ENCODE measurements around the gene BBS1.

BBS1 gene

GRCh38 chr11:66559142-66559865 is 48.9 kb downstream of the BBS1 start:
- Histone ChIP-seq H3K4me3 (ENCODE audit: control insufficient read depth in 1 of 7, extremely low read depth in 1 of 7, insufficient read depth in 4 of 7, low read depth in 2 of 7, low read length in 6 of 7) (peak overlapping the region in 1 of 7 experiments; percentile 16), H3K36me3 (ENCODE audit: control insufficient read depth in 4 of 4, insufficient read depth in 4 of 4, low read length in 3 of 4) (peaks cover 0 to 8% (median 2%) of the 10 kb centered on the region in 4 experiments), H3K27me3 (replicated peaks in 2 of 5; ENCODE audit: control insufficient read depth in 4 of 5, insufficient read depth in 5 of 5, low read length in 4 of 5) (peaks cover 0 to 18% (median 9%) of the 10 kb centered on the region in 5 experiments), H3K4me1 (ENCODE audit: control extremely low read depth in 1 of 4, control insufficient read depth in 4 of 4, insufficient read depth in 4 of 4, low read length in 3 of 4) (peaks cover 0 to 4% (median 2%) of the 10 kb centered on the region in 4 experiments), H3K27ac (ENCODE audit: insufficient read depth in 1 of 2, low read depth in 1 of 2, low read length in 2 of 2, poor library complexity in 1 of 2, severe bottlenecking in 2 of 2) (no peak overlapping the region), H3K9me3 (ENCODE audit: control extremely low read depth in 1 of 5, control insufficient read depth in 4 of 5, insufficient read depth in 2 of 5, low read depth in 1 of 5, low read length in 4 of 5) (no peaks in the 10 kb centered on the region)
- ChIA-PET POLR2A (interaction anchor here (0.5 kb wide), 1 partner anchor 19 kb away, joined by 3 read pairs; no protein-coding TSS in a partner anchor), CTCF (interaction anchor here (0.8 to 1.8 kb wide), 3 partner anchors 8 to 14 kb away, joined by 3 to 5 read pairs (median 4); partner anchors contain the start of genes CTSF and ZDHHC24)
- DNase-seq = peak; percentile 43 to 71 (median 64)
- 17% methylated on average over 32 of the region's 50 CpGs for WGBS (ENCODE audit: insufficient coverage)

- Histone ChIP-seq H3K4me1 (ENCODE audit: control extremely low read depth in 1 of 4, control insufficient read depth in 4 of 4, insufficient read depth in 4 of 4, low read length in 3 of 4) (peaks cover 0 to 4% (median 2%) of the 10 kb centered on the region in 4 experiments), H3K36me3 (ENCODE audit: control insufficient read depth in 4 of 4, insufficient read depth in 4 of 4, low read length in 3 of 4) (peaks cover 0 to 12% (median 2%) of the 10 kb centered on the region in 4 experiments), H3K4me3 (ENCODE audit: control insufficient read depth in 1 of 7, extremely low read depth in 1 of 7, insufficient read depth in 4 of 7, low read depth in 2 of 7, low read length in 6 of 7) (no peak overlapping the region), H3K27ac (ENCODE audit: insufficient read depth in 1 of 2, low read depth in 1 of 2, low read length in 2 of 2, poor library complexity in 1 of 2, severe bottlenecking in 2 of 2) (no peak overlapping the region), H3K27me3 (replicated peaks in 2 of 5; ENCODE audit: control insufficient read depth in 4 of 5, insufficient read depth in 5 of 5, low read length in 4 of 5) (peaks cover 0 to 18% (median 9%) of the 10 kb centered on the region in 5 experiments), H3K9me3 (ENCODE audit: control extremely low read depth in 1 of 5, control insufficient read depth in 4 of 5, insufficient read depth in 2 of 5, low read depth in 1 of 5, low read length in 4 of 5) (no peaks in the 10 kb centered on the region)
- WGBS (ENCODE audit: insufficient coverage) = 91% methylated on average over 20 of the region's 27 CpGs
- POLR2A ChIA-PET = interaction anchor here (0.5 to 0.9 kb wide), 2 partner anchors 12 to 18 kb away, joined by 3 read pairs; no protein-coding TSS in a partner anchor
- DNase-seq = no peak
- CTCF ChIA-PET = interaction anchor here (1.6 to 1.8 kb wide), 2 partner anchors 9 to 14 kb away, joined by 4 to 5 read pairs; partner anchors contain the start of genes CTSF and ZDHHC24
Measured at GRCh38 chr11:66559866-66560676, 49.6 kb downstream of the BBS1 start.

DNA sequence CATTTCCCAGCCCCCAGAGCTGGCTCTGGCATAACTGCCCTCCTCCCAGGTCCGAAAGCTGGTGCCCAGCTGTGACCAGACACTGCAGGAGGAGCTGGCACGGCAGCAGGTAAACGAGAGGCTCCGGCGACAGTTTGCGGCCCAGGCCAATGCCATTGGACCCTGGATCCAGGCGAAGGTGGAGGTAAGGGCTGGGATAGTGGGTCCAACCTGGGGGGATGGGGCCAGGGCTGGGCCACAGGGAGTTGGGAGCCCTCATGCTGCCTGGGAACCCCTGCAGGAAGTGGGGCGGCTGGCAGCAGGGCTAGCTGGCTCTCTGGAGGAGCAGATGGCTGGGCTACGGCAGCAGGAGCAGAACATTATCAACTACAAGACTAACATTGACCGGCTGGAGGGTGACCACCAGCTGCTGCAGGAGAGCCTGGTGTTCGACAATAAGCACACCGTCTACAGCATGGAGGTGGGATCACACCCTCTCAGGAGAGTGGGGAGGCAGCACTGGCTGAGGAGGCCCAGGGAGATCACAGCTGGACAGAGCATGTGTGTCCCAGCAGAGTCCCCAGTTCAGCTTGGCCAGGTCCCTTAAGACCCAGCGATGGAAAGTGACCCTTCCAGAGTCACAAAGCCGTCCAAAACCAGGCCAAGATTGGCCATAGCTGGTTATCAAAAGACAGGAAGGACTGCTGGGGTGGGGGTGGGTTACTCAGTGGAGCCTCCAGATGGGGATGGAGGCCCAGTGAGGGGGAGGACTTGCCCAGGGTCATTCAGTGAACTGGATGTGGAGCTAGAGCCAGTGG is 50.9 kb downstream of the BBS1 start:
- POLR2A ChIA-PET = no interaction called here
- Histone ChIP-seq H3K9me3 (ENCODE audit: control extremely low read depth in 1 of 5, control insufficient read depth in 4 of 5, insufficient read depth in 2 of 5, low read depth in 1 of 5, low read length in 4 of 5) (no peaks in the 10 kb centered on the region), H3K36me3 (ENCODE audit: control insufficient read depth in 4 of 4, insufficient read depth in 4 of 4, low read length in 3 of 4) (peaks cover 0 to 20% (median 5%) of the 10 kb centered on the region in 4 experiments), H3K27ac (ENCODE audit: insufficient read depth in 1 of 2, low read depth in 1 of 2, low read length in 2 of 2, poor library complexity in 1 of 2, severe bottlenecking in 2 of 2) (no peak overlapping the region), H3K27me3 (replicated peaks in 2 of 5; ENCODE audit: control insufficient read depth in 4 of 5, insufficient read depth in 5 of 5, low read length in 4 of 5) (peaks cover 0 to 18% (median 6%) of the 10 kb centered on the region in 5 experiments), H3K4me3 (ENCODE audit: control insufficient read depth in 1 of 7, extremely low read depth in 1 of 7, insufficient read depth in 4 of 7, low read depth in 2 of 7, low read length in 6 of 7) (no peak overlapping the region), H3K4me1 (ENCODE audit: control extremely low read depth in 1 of 4, control insufficient read depth in 4 of 4, insufficient read depth in 4 of 4, low read length in 3 of 4) (peaks cover 0 to 4% (median 2%) of the 10 kb centered on the region in 4 experiments)
- DNase-seq = no peak
- CTCF ChIA-PET = interaction anchor here (0.8 to 1.7 kb wide), 3 partner anchors 11 to 117 kb away, joined by 3 to 5 read pairs (median 4); partner anchors contain the start of gene ZDHHC24
- 95% methylated on average over 13 of the region's 14 CpGs for WGBS (ENCODE audit: insufficient coverage)

DNA sequence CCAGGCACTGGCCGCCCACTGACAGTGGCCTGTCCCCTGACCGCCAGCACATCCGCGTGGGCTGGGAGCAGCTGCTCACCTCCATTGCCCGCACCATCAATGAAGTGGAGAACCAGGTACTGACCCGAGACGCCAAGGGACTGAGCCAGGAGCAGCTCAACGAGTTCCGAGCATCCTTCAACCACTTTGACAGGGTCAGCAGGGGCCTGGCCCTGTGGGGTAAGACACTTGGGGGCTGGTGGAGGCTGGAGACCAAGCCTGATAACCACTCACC is 51.5 kb downstream of the BBS1 start:
- POLR2A ChIA-PET = interaction anchor here (0.7 kb wide), 1 partner anchor 42 kb away, joined by 4 read pairs; no protein-coding TSS in a partner anchor
- peaks cover 0 to 20% (median 5%) of the 10 kb centered on the region in 4 experiments for H3K36me3 ChIP-seq (ENCODE audit: control insufficient read depth in 4 of 4, insufficient read depth in 4 of 4, low read length in 3 of 4)
- H3K27ac ChIP-seq (ENCODE audit: insufficient read depth in 1 of 2, low read depth in 1 of 2, low read length in 2 of 2, poor library complexity in 1 of 2, severe bottlenecking in 2 of 2) = no peak overlapping the region
- H3K4me1 ChIP-seq (ENCODE audit: control extremely low read depth in 1 of 4, control insufficient read depth in 4 of 4, insufficient read depth in 4 of 4, low read length in 3 of 4) = peaks cover 0 to 4% (median 2%) of the 10 kb centered on the region in 4 experiments
- no peaks in the 10 kb centered on the region for H3K9me3 ChIP-seq (ENCODE audit: control extremely low read depth in 1 of 5, control insufficient read depth in 4 of 5, insufficient read depth in 2 of 5, low read depth in 1 of 5, low read length in 4 of 5)
- 94% methylated on average over 8 of the region's 9 CpGs for WGBS (ENCODE audit: insufficient coverage)
- H3K4me3 ChIP-seq (ENCODE audit: control insufficient read depth in 1 of 7, extremely low read depth in 1 of 7, insufficient read depth in 4 of 7, low read depth in 2 of 7, low read length in 6 of 7) = no peak overlapping the region
- CTCF ChIA-PET = interaction anchor here (1.7 to 2.1 kb wide), 2 partner anchors 16 kb away, joined by 4 to 11 read pairs; partner anchors contain the start of gene ZDHHC24
- DNase-seq = no peak
- peaks cover 0 to 18% (median 6%) of the 10 kb centered on the region in 5 experiments for H3K27me3 ChIP-seq (replicated peaks in 2 of 5; ENCODE audit: control insufficient read depth in 4 of 5, insufficient read depth in 5 of 5, low read length in 4 of 5)

- Histone ChIP-seq H3K4me3 (ENCODE audit: control insufficient read depth in 1 of 7, extremely low read depth in 1 of 7, insufficient read depth in 4 of 7, low read depth in 2 of 7, low read length in 6 of 7) (no peak overlapping the region), H3K4me1 (ENCODE audit: control extremely low read depth in 1 of 4, control insufficient read depth in 4 of 4, insufficient read depth in 4 of 4, low read length in 3 of 4) (peaks cover 0 to 4% (median 2%) of the 10 kb centered on the region in 4 experiments), H3K9me3 (ENCODE audit: control extremely low read depth in 1 of 5, control insufficient read depth in 4 of 5, insufficient read depth in 2 of 5, low read depth in 1 of 5, low read length in 4 of 5) (no peaks in the 10 kb centered on the region), H3K27me3 (replicated peaks in 2 of 5; ENCODE audit: control insufficient read depth in 4 of 5, insufficient read depth in 5 of 5, low read length in 4 of 5) (peaks cover 0 to 18% (median 6%) of the 10 kb centered on the region in 5 experiments), H3K36me3 (ENCODE audit: control insufficient read depth in 4 of 4, insufficient read depth in 4 of 4, low read length in 3 of 4) (peaks cover 0 to 20% (median 5%) of the 10 kb centered on the region in 4 experiments), H3K27ac (ENCODE audit: insufficient read depth in 1 of 2, low read depth in 1 of 2, low read length in 2 of 2, poor library complexity in 1 of 2, severe bottlenecking in 2 of 2) (no peak overlapping the region)
- 93% methylated on average over 1 of the region's 2 CpGs for WGBS (ENCODE audit: insufficient coverage)
- no peak for DNase-seq
- CTCF ChIA-PET = interaction anchor here (1.4 to 2.1 kb wide), 3 partner anchors 10 to 16 kb away, joined by 4 to 11 read pairs (median 4); partner anchors contain the start of gene ZDHHC24
- POLR2A ChIA-PET = interaction anchor here (0.7 kb wide), 1 partner anchor 42 kb away, joined by 4 read pairs; no protein-coding TSS in a partner anchor
Measured at GRCh38 chr11:66562275-66562674, 51.8 kb downstream of the BBS1 start.

GRCh38 chr11:66562907-66563583 is 52.6 kb downstream of the BBS1 start:
- WGBS (ENCODE audit: insufficient coverage) = 96% methylated on average over 20 of the region's 20 CpGs
- DNase-seq = no peak
- Histone ChIP-seq H3K4me1 (ENCODE audit: control extremely low read depth in 1 of 4, control insufficient read depth in 4 of 4, insufficient read depth in 4 of 4, low read length in 3 of 4) (peaks cover 0 to 10% (median 6%) of the 10 kb centered on the region in 4 experiments), H3K27me3 (replicated peaks in 2 of 5; ENCODE audit: control insufficient read depth in 4 of 5, insufficient read depth in 5 of 5, low read length in 4 of 5) (peaks cover 0 to 12% (median 4%) of the 10 kb centered on the region in 5 experiments), H3K36me3 (ENCODE audit: control insufficient read depth in 4 of 4, insufficient read depth in 4 of 4, low read length in 3 of 4) (peaks cover 0 to 20% (median 5%) of the 10 kb centered on the region in 4 experiments), H3K27ac (ENCODE audit: insufficient read depth in 1 of 2, low read depth in 1 of 2, low read length in 2 of 2, poor library complexity in 1 of 2, severe bottlenecking in 2 of 2) (no peak overlapping the region), H3K9me3 (ENCODE audit: control extremely low read depth in 1 of 5, control insufficient read depth in 4 of 5, insufficient read depth in 2 of 5, low read depth in 1 of 5, low read length in 4 of 5) (no peaks in the 10 kb centered on the region), H3K4me3 (ENCODE audit: control insufficient read depth in 1 of 7, extremely low read depth in 1 of 7, insufficient read depth in 4 of 7, low read depth in 2 of 7, low read length in 6 of 7) (no peak overlapping the region)
- ChIA-PET CTCF (interaction anchor here (1.0 to 2.1 kb wide), 4 partner anchors 10 to 116 kb away, joined by 3 to 11 read pairs (median 4); no protein-coding TSS in a partner anchor), POLR2A (no interaction called here)
